NCI-H446 treated with DMSO at 0.1 percent for 48 hours (cell line): ENCODE results near the gene NTSR1.

Experiments
- DNase-seq: peaks from one replicate; lab custom pipeline; 2025; lab: John Stamatoyannopoulos, UW

Gene NTSR1

DNA sequence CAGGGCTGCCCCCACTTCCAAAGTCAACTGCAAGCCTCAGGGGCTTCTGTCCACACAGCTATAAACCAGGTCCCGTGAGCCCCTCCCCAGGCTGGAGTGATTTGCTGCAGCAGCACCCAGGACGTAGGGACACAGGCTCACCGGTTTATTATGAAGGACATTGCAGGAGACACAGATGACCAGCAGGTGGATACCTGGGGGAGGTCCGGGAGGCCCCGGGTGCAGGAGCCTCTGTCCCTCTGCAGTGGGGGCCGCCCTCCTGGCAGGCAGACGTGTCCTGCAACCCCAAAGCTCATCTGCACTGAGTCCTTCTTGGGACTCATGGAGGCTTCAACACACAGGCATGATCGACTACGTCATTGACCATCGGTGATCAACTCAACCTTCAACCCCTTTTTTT lies 14.5 kb upstream of the NTSR1 start:
- no peak for DNase-seq

GRCh38 chr20:62694868-62695267 lies 13.8 kb upstream of the NTSR1 start:
- no peak for DNase-seq

GRCh38 chr20:62695448-62696414 lies 12.9 kb upstream of the NTSR1 start:
- no peak for DNase-seq

GRCh38 chr20:62696434-62696957 lies 12.1 kb upstream of the NTSR1 start:
- no peak for DNase-seq

DNA sequence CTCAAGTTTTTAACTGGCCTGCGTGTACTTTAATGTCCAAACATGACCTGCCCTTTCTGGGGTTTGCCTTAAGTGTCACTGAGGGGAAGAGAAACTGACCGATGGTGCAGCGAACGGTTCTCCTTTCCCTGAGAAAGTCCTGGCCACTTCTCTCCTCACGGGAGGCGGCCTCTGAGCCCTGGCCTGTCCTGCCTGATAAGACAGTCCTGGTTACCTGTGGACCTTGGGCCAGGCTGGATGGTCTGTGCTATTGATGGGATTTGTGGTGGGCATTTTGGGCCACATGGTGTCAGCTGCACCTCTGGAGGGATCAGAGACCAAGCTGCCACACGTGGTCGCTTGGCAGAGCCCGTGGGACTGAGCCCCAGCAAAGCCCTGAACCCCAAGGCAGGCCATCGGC lies 11.6 kb upstream of the NTSR1 start:
- no peak for DNase-seq

GRCh38 chr20:62697468-62697912 lies 11.1 kb upstream of the NTSR1 start:
- DNase-seq, result no peak

GRCh38 chr20:62698231-62698630 lies 10.4 kb upstream of the NTSR1 start:
- DNase-seq, result no peak

GRCh38 chr20:62699296-62699695 lies 9.3 kb upstream of the NTSR1 start:
- no peak for DNase-seq

DNA sequence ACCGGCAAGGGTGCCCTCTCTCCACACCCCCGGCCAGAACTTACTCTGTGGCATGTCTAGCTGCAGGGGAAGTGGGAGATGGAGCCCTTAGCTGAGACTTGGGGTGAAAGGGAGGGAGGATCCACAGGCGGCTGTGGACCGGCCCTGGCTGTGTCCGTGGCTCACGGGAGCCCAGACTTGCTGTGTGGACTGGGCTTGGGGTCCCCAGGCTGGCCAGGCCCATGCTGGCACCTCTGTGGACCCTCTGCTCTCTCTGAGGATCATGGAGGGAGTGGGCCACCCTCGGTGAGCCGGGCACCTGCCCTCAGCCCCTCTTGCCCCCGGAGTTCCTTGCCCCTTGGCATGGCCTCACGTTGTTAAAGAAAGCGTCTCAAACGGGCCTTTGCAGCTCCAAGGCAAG lies 8.9 kb upstream of the NTSR1 start:
- DNase-seq, result no peak

DNA sequence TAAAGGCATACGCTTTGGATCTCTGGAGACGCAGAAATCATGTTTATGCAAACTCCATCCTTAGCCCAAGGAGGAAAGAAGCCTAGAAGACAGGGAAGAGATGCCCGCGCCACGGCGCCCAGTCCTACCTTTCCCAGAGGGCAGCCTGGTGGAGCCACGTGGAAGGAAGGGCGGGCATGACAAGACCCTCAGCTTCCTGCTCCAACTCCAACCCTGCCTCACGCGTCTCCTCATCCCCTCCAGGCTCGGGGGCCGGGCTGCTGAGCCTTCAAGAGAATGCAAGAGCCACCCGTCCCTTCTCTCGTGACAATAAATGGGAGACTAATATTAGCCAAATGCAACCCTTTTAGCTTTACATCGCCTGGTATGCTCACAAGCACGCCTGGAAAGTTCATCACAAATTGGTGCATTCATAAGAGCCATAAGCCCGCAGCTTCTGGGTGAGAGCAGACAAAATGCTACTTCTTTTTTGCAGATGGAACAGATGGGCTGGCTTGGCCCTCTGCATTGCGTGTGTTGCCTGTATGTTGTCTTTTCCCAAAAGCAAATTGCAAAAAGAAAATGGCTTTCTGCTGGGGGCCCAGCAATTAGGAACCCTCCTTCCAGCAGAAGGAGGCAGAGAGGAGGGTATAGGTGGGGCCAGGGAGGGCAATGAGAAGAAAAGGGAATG lies 8.2 kb upstream of the NTSR1 start:
- DNase-seq, result no peak

DNA sequence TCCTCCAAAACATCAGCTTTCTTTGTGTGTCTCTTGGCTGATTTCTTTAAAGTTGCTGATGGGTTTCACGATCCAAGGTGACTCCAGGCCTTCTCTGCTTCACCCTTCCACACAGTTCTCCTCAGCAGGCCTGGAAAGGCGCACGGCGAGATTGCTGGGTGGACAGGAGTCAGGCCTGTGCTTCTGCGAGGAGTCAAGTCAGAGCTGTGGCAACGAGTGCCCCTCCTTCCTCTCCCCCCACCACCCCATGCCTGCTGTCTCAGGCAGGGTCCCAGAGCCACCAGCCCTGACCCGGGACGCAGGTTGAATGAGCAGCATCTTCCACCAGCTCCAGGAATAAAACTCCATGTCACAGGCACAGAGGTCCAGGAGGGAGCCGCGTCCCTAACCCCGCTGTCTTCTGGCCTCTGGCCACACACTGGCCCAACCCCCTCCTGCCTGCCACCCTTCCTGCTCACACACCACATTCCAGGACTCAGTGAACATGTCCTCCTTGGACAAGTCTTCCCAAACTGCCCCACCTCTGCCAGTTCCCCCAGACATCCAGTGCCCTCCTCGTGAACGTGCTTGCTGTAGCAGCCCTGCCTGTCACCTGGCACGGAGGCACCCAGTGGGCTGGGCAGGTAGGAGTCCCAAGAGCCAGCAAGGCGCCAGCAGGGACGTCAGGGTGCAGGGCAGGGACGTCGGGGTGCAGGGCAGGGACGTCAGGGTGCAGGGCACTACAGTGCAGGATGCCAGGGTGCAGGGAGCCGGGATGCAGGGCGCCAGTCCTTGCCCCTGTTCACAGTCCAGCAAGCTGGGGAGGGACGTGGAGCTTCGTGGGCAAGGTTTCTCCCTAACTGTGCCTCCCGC lies 7.2 kb upstream of the NTSR1 start:
- DNase-seq, result no peak

DNA sequence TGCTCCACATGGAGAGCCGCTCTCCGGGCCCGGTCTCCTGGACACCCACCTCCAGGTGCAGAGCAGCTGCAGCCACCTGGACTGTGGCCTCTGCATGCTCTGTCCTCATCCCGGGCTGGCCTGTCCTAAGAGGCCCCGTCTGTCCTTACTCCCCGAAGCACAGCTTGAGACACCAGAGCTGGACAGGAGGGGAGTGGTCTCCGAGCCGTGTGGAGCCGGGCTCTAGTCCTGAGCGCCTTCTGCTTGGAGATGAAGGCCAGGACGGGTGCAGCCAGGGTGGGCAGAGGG lies 6.7 kb upstream of the NTSR1 start:
- DNase-seq, result no peak

- DNase-seq, result peak; percentile 14
These were observed 5.5 kb upstream of the NTSR1 start for GRCh38 chr20:62702895-62703852.

- DNase-seq, result no peak
These were observed 4.8 kb upstream of the NTSR1 start for GRCh38 chr20:62703853-62704228.

DNA sequence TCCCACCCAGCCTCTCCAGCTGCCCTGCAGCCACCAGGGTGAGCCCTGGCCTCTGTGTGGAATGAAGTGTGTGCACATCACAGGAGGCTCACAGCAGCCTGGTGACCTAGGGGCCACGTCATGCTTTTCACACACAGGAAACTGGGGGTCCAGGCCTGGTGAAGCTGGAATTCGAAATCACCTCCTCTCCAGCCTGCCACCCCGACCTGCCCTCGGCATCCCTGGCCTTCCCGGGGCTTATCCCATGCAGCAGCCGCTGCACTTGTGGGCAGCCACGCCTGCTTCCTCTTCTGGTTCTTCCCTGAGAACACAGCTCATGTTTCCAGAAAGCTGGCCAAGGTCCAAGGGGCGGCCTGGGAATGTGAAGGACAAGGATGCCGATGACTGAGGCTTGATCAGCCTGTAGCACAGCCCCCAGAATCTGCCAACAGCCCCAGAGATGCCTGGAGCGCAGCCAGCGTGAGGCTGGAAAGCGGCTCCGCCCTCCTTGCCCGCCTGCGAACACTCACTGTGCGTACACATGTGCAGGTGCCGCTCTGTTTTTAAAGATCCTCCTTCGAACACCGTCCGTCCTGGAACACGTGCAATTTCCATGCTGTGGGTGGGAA lies 4.2 kb upstream of the NTSR1 start:
- peak; percentile 62 for DNase-seq

DNA sequence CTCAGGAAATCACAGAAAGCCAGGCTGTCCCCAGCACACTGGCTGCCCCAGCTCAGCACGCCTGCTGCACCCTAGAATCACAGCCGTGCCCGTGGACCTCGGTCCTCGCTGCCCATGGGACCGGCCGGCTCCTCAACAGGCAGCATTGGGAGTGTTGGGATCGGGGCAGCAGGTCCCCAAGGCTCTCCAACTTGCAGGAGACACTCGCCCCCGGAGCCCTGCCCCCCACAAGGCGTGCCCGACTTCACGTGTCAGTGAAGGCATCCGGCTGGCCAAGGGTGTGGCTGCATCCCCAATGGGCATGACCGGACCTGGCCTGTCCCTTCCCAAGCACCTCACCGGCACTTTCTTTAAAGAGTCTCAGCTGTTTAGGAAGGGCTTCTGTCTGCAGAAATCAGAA lies 3.0 kb upstream of the NTSR1 start:
- DNase-seq, result no peak

DNA sequence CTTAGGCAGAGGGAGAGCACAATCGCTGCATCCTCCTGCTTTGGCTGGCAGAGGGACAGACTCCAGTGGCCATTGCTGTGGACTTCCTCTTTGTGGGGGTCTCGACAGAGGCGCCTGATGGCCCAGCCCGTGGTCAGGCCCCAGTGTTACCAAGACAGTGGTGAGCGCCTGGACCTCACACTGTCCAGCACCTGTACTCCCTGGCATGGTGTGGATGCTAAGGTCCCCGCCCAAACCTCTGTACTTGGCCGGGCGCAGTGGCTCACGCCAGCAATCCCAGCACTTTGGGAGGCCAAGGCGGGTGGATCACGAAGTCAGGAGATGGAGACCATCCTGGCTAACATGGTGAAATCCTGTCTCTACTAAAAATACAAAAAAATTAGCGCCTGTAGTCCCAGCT lies 2.3 kb upstream of the NTSR1 start:
- DNase-seq, result no peak

DNA sequence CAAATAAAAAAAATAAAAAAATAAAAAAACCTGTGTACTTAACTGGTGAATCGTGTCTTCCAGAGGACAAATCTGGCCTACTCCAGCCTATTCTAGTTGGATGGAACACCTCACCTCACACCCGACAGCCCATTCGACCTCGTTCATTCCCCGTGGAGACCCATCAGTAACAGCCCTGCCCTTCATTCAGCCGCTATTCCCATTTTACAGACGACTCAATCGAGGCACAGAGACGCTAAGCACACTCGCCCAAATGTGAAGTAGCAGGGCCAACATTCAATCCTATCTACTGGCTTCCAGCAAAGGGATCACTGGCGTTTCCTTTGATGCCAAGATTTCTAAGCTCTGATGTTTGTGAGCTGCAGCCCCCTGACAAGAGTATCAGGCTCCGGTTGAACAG lies 1.8 kb upstream of the NTSR1 start:
- DNase-seq, result no peak

GRCh38 chr20:62707276-62707920 lies 1.2 kb upstream of the NTSR1 start:
- DNase-seq, result no peak

DNA sequence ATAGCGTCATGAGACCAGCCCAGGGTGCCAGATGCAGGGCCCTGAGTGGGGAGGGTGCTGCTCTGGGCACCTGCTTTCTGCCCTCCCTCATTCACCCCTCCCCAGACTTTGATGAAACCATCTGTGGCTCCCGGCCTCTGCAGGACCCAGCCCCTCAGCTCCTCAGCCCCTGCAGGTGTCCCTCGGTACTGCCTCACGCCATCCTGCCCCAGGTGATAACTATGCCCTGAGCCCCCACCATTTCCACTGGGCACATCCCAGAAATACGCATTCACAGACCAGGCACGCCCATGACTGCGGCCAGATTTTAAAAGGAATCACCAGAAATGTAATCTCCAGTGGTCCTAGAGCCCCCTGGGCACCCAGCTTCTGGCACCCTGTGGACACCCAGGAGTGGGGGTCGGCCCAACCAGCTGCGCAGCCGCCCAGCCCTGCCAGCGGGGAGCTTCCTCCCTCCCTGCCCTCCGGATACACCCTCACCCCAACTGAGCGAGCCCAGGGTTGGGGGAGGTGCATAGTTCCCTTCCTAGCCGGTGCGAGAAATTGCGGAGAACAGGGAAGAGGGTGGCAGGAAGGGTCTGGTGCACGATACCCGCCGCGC lies 615 bp upstream of the NTSR1 start:
- no peak for DNase-seq
